Measurements from ENCODE around the gene CRACR2B. TPM values are rescaled to one million over a fixed set of nuclear protein-coding genes. Genes with fewer than 3 reads are reported as not detected.
A peak's percentile ranks its signal among the peaks of the same experiment; 100 is the strongest.

Gene CRACR2B
- total and polyA plus RNA-seq, 2 of the 8 experiments (the other 6 are each of a cell fraction or from before 2014, with no cell fraction given): 18.2 to 26.4 TPM

- no peak overlapping the region for H4K5ac ChIP-seq (ENCODE audit: insufficient read length, low read depth, low read length)
- POLR2A ChIA-PET (ENCODE audit: partially characterized antibody): interaction anchor here (0.6 to 53.0 kb wide), 6 partner anchors 7 to 322 kb away, joined by 3 to 1917 read pairs (median 119); partner anchors contain the start of genes CD151, CEND1, CRACR2B and GATD1
- H3K23me2 ChIP-seq (ENCODE audit: low read depth, low read length): peaks cover 15% of the 10 kb centered on the region; the same call in 1 of the 2 replicates
- H3K36me3 ChIP-seq (ENCODE audit: control insufficient read depth in 2 of 4, insufficient read depth in 4 of 4, low read length in 3 of 4): peaks cover 10 to 30% (median 24%) of the 10 kb centered on the region in 4 experiments; a peak in 7 of 8 replicates
- H3K4me2 ChIP-seq (ENCODE audit: insufficient read depth in 1 of 2, low read depth in 2 of 2, low read length in 2 of 2): no peak overlapping the region
- H3K79me2 ChIP-seq (ENCODE audit: control insufficient read depth in 1 of 2, insufficient read depth in 2 of 2, low read length in 2 of 2): peaks cover 0 to 15% of the 10 kb centered on the region in 2 experiments; a peak in 2 of 4 replicates
- DNase-seq (ENCODE audit: low read depth in 1 of 2, low spot score in 2 of 2) (no peak), FAIRE-seq (no peak)
- peaks cover 0 to 23% (median 17%) of the 10 kb centered on the region in 4 experiments; a peak in 6 of 7 replicates for H3K4me1 ChIP-seq (replicated peaks in 1 of 4; ENCODE audit: control insufficient read depth in 3 of 4, insufficient read depth in 4 of 4, low read length in 3 of 4)
- peak overlapping the region; percentile 53 for H3K4ac ChIP-seq (replicated peaks; ENCODE audit: insufficient read length, low read depth, low read length)
- peak overlapping the region; percentile 5; the same call in 1 of the 2 replicates for H4K8ac ChIP-seq (ENCODE audit: extremely low read depth, insufficient read depth, low read length)
- no peak overlapping the region for H2BK12ac ChIP-seq (ENCODE audit: low read depth, low read length)
- H3K14ac ChIP-seq (ENCODE audit: insufficient read length): no peak overlapping the region
- H4K20me1 ChIP-seq (replicated peaks in 1 of 2; ENCODE audit: control insufficient read depth in 1 of 2, insufficient read depth in 2 of 2, low read length in 2 of 2): peaks cover 3 to 40% of the 10 kb centered on the region in 2 experiments
- no peak overlapping the region for H2AFZ ChIP-seq (ENCODE audit: low read length)
- no peak overlapping the region for H2BK15ac ChIP-seq (ENCODE audit: low read length)
- H2BK120ac ChIP-seq (replicated peaks; ENCODE audit: low read depth, low read length): no peak overlapping the region
- no peak overlapping the region for H3K18ac ChIP-seq (ENCODE audit: extremely low read depth, low read length)
- WGBS, 2 experiments (ENCODE audit: extremely low coverage in 1 of 2, insufficient coverage in 1 of 2, insufficient read length in 1 of 2, insufficient replicate concordance in 2 of 2, low coverage in 1 of 2, low lambda C conversion rate in 2 of 2, missing lambda C conversion rate in 1 of 2): 92% methylated on average over 22 of the region's 22 CpGs; no CpG with 5 or more reads in 1 of the 2 experiments
- H2BK5ac ChIP-seq (ENCODE audit: low read depth, low read length): peak overlapping the region; percentile 7; the same call in 1 of the 2 replicates
- H3K27ac ChIP-seq (ENCODE audit: low read depth, low read length): no peak overlapping the region
- CTCF ChIA-PET (ENCODE audit: partially characterized antibody): interaction anchor here (0.5 to 5.2 kb wide), 15 partner anchors 9 to 706 kb away, joined by 3 to 26 read pairs (median 5); partner anchors contain the start of genes CRACR2B and PNPLA2
- TF ChIP-seq KDM5A (IDR thresholded peaks at IDR 0.05; ENCODE audit: low read length) (no peak), KDM4A (IDR thresholded peaks at IDR 0.05; ENCODE audit: low read depth, low read length, severe bottlenecking) (no peak), RFX5 (IDR thresholded peaks at IDR 0.05; ENCODE audit: borderline replicate concordance, low read depth, low read length) (no peak), CHD1 (IDR thresholded peaks at IDR 0.05; ENCODE audit: low read depth, low read length) (no peak), EZH2 (IDR thresholded peaks at IDR 0.05; ENCODE audit: low read depth, low read length, severe bottlenecking) (no peak)
- TF ChIP-seq, protein P1, sequence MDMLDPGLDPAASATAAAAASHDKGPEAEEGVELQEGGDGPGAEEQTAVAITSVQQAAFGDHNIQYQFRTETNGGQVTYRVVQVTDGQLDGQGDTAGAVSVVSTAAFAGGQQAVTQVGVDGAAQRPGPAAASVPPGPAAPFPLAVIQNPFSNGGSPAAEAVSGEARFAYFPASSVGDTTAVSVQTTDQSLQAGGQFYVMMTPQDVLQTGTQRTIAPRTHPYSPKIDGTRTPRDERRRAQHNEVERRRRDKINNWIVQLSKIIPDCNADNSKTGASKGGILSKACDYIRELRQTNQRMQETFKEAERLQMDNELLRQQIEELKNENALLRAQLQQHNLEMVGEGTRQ (IDR thresholded peaks at IDR 0.05; ENCODE audit: low read length): no peak
- H4K91ac ChIP-seq (replicated peaks; ENCODE audit: insufficient read length, low read length): no peak overlapping the region
- H3K9ac ChIP-seq (replicated peaks in 1 of 4; ENCODE audit: extremely low read depth in 1 of 4, low read depth in 3 of 4, low read length in 3 of 4): no peak overlapping the region
- no peak overlapping the region for H3K56ac ChIP-seq (replicated peaks; ENCODE audit: insufficient read length, low read depth, low read length)
- no peak overlapping the region for H3K23ac ChIP-seq (ENCODE audit: insufficient read length)
- peaks cover 0 to under 1% (median under 1%) of the 10 kb centered on the region in 4 experiments; a peak in 2 of 7 replicates for H3K27me3 ChIP-seq (replicated peaks in 1 of 4; ENCODE audit: control insufficient read depth in 3 of 4, extremely low read depth in 1 of 4, insufficient read depth in 3 of 4, low read length in 3 of 4)
- no peak overlapping the region for H3K4me3 ChIP-seq (ENCODE audit: extremely low read depth in 1 of 4, insufficient read depth in 2 of 4, low read depth in 3 of 4, low read length in 4 of 4)
- H2BK20ac ChIP-seq (ENCODE audit: low read length): no peak overlapping the region
- no peak overlapping the region for H2AK5ac ChIP-seq (ENCODE audit: low read depth, low read length)
- no peaks in the 10 kb centered on the region for H3K9me3 ChIP-seq (ENCODE audit: insufficient read depth in 2 of 2, low read depth in 1 of 2, low read length in 1 of 2)
- peaks cover 9% of the 10 kb centered on the region; the same call in 1 of the 2 replicates for H3K79me1 ChIP-seq (ENCODE audit: low read depth, low read length)
These were observed 9.7 kb downstream of the CRACR2B start for GRCh38 chr11:837189-837989.

All from H1 (cell line).